ENCODE results near the gene AGBL1. TPM values are rescaled to one million over a fixed set of nuclear protein-coding genes. Genes with fewer than 3 reads are reported as not detected.

The AGBL1 gene
- total RNA-seq, 2 experiments from 2014 or later = 0.10 TPM

DNA sequence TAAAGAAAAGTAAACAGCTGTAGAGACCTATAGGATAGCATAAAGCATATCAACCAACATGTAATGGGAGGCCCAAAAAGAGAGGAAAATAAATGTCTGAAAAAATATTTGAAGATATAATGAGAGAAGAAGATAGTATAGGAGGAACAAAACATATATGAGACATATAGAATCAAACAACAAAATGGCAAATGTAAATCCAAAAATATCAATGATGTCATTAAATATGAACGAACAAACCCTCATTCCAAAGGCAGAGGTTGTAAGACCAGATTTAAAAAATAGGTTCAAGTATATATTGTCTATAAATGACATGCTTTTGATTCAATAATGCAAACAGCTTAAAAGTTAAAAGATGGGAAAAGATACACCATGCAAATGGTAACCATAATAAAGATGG is 470.4 kb downstream of the AGBL1 start:
- Mint-ChIP-seq H3K27me3 (peaks cover 1% of the 10 kb centered on the region), H3K4me1 (ENCODE audit: low read depth) (no peaks in the 10 kb centered on the region), H3K27ac (no peak overlapping the region), H3K4me3 (no peak overlapping the region), H3K36me3 (no peaks in the 10 kb centered on the region), H3K9me3 (peaks cover 6% of the 10 kb centered on the region)
- intact Hi-C loops (cut with micrococcal nuclease) = no loop called here
- no peak for DNase-seq
- POLR2A ChIA-PET = no interaction called here
- CTCF ChIA-PET = no interaction called here

DNA sequence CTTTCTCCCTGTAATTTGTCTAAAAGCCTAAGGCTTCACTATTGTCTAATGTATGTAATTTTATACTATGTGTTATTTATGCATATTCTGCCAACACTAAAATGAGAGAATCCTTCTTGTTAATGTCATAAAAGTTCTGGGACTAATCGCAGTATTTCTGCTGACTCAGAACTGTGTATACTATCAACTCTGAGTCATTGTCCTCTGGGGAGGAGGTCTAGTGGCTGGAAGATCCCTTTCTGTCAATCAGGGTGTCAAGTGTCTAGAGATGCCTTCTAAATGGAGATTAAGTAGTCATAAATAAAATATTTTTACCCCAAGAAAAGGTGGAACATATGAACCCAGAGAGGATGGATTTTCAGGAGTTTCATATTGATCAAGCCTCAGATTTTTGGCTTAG is 473.4 kb downstream of the AGBL1 start:
- Mint-ChIP-seq H3K4me1 (ENCODE audit: low read depth) (no peaks in the 10 kb centered on the region), H3K36me3 (no peaks in the 10 kb centered on the region), H3K27ac (no peak overlapping the region), H3K27me3 (no peaks in the 10 kb centered on the region), H3K9me3 (peaks cover 6% of the 10 kb centered on the region), H3K4me3 (no peak overlapping the region)
- CTCF ChIA-PET = no interaction called here
- POLR2A ChIA-PET = no interaction called here
- intact Hi-C loops (cut with micrococcal nuclease) = no loop called here
- no peak for DNase-seq

- H3K4me3 Mint-ChIP-seq = no peak overlapping the region
- H3K9me3 Mint-ChIP-seq = peaks cover 6% of the 10 kb centered on the region
- ChIA-PET POLR2A (no interaction called here), CTCF (no interaction called here)
- intact Hi-C loops (cut with micrococcal nuclease) = no loop called here
- no peak for DNase-seq
- H3K27ac Mint-ChIP-seq = no peak overlapping the region
- no peaks in the 10 kb centered on the region for H3K27me3 Mint-ChIP-seq
- no peaks in the 10 kb centered on the region for H3K36me3 Mint-ChIP-seq
- no peaks in the 10 kb centered on the region for H3K4me1 Mint-ChIP-seq (ENCODE audit: low read depth)
These were observed 475.4 kb downstream of the AGBL1 start for GRCh38 chr15:86555098-86555497.

DNA sequence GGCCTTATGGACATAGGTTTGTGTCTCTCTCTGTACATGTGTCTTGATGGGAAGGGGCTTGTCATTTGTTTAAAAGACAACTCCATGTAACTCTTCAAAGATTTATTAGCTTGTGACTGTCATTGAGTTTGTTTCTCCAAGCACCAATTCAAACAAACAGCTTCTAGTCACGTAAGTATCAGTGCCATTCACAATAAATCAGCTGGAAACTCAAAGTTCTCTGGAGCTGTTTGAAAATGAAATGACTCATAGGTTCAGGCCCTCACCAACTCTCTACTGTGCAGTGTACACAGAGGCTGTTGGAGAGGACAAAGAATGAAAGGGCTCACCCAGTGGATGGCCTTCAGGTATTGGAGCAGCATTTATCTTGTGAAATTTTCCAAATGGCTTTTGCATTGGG is 476.3 kb downstream of the AGBL1 start:
- Mint-ChIP-seq H3K36me3 (no peaks in the 10 kb centered on the region), H3K27me3 (no peaks in the 10 kb centered on the region), H3K9me3 (peaks cover 11% of the 10 kb centered on the region), H3K27ac (no peak overlapping the region), H3K4me3 (no peak overlapping the region), H3K4me1 (ENCODE audit: low read depth) (no peaks in the 10 kb centered on the region)
- ChIA-PET CTCF (no interaction called here), POLR2A (no interaction called here)
- intact Hi-C loops (cut with micrococcal nuclease) = no loop called here
- DNase-seq = no peak

DNA sequence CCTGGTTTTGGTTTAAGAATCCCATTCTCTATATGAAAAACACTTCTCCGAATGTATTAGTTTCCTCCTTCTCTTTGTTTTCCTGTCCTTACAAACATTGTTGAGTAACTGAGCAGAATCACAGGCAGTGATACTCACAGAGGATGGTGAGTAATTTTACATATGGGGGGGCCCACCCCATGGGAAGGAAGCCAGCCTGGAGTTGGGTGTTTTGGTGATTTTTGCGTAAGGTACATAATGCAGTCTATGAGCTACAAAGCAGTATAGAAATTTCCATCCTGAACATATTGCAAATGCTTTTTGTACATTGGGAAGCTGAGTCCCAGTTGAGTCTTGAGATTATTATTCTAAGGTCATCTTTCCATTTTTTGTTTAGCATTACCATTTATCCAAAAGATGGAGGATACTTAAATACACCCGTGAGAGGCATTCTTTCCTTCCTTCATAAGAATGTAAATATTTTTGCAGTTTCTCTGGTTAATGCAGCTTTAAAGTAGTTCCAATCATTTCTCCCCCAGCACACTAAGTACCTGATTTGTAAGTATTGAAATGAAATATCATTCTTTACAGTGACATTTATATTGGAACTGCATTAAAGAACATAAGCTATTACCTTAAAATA is 476.8 kb downstream of the AGBL1 start:
- no peak overlapping the region for H3K27ac Mint-ChIP-seq
- no peaks in the 10 kb centered on the region for H3K27me3 Mint-ChIP-seq
- no peaks in the 10 kb centered on the region for H3K4me1 Mint-ChIP-seq (ENCODE audit: low read depth)
- ChIA-PET CTCF (no interaction called here), POLR2A (no interaction called here)
- no peak overlapping the region for H3K4me3 Mint-ChIP-seq
- no peak for DNase-seq
- peaks cover 13% of the 10 kb centered on the region for H3K9me3 Mint-ChIP-seq
- intact Hi-C loops (cut with micrococcal nuclease) = no loop called here
- no peaks in the 10 kb centered on the region for H3K36me3 Mint-ChIP-seq

DNA sequence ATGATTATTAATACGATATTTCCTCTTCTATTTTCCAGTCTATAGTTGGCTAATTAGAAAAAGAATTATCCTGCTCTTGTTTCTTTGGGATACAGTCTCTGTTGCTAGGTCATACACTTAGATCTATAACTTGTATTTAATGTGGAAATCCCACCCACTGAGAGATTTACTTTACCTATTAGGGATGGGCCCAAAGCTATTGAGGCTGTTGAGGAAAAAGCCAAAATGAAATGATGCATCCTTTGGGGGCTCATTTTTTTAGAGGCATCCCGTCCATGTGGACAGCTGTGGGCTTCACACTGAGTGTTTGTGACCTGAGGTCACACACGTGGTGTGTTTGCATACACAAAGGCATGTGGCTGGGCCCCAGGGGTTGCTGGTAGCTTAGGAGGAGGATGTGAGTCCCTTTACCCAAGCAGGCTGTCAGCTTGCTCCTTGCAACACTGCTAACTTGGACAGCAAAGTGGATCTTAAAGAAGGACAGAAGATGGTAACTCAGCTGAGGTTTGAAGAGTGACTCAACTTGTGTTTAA is 477.4 kb downstream of the AGBL1 start:
- POLR2A ChIA-PET = no interaction called here
- no peaks in the 10 kb centered on the region for H3K36me3 Mint-ChIP-seq
- no peak overlapping the region for H3K4me3 Mint-ChIP-seq
- no peaks in the 10 kb centered on the region for H3K4me1 Mint-ChIP-seq (ENCODE audit: low read depth)
- H3K27me3 Mint-ChIP-seq = no peaks in the 10 kb centered on the region
- H3K27ac Mint-ChIP-seq = no peak overlapping the region
- CTCF ChIA-PET = no interaction called here
- DNase-seq = no peak
- intact Hi-C loops (cut with micrococcal nuclease) = no loop called here
- H3K9me3 Mint-ChIP-seq = peaks cover 11% of the 10 kb centered on the region

DNA sequence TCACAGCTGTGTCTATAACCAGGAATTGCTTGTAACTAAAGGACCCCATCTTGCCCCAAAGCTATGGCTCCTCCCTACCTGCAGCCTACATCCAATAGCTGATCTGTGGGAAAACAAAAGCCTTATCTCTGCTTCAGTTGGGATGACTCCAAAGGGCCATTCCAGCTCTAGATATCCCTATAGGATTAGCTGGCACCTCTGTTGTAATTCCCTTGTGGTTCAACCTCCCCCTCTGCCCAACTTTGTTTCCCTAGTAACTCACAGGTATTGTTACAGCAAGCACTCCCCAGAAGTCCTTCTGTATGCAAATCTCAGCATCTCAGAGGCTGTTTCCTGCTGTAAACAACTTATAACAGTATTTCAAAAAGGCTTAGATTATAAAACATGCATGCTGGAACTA is 478.6 kb downstream of the AGBL1 start:
- Mint-ChIP-seq H3K27me3 (no peaks in the 10 kb centered on the region), H3K27ac (no peak overlapping the region), H3K4me1 (ENCODE audit: low read depth) (no peaks in the 10 kb centered on the region), H3K36me3 (no peaks in the 10 kb centered on the region), H3K4me3 (no peak overlapping the region), H3K9me3 (peaks cover 12% of the 10 kb centered on the region)
- intact Hi-C loops (cut with micrococcal nuclease) = no loop called here
- ChIA-PET CTCF (no interaction called here), POLR2A (no interaction called here)
- DNase-seq = no peak

- Mint-ChIP-seq H3K4me1 (ENCODE audit: low read depth) (no peaks in the 10 kb centered on the region), H3K36me3 (no peaks in the 10 kb centered on the region), H3K9me3 (peaks cover 15% of the 10 kb centered on the region), H3K4me3 (no peak overlapping the region), H3K27ac (no peak overlapping the region), H3K27me3 (no peaks in the 10 kb centered on the region)
- POLR2A ChIA-PET = no interaction called here
- intact Hi-C loops (cut with micrococcal nuclease) = no loop called here
- CTCF ChIA-PET = no interaction called here
- no peak for DNase-seq
These were observed 479.0 kb downstream of the AGBL1 start for GRCh38 chr15:86558686-86559085.

GRCh38 chr15:86568378-86568777 is 488.7 kb downstream of the AGBL1 start:
- peaks cover 4% of the 10 kb centered on the region for H3K27me3 Mint-ChIP-seq
- POLR2A ChIA-PET = no interaction called here

GRCh38 chr15:86570738-86571137 is 491.1 kb downstream of the AGBL1 start:
- peaks cover 1% of the 10 kb centered on the region for H3K9me3 Mint-ChIP-seq
- no peak overlapping the region for H3K4me3 Mint-ChIP-seq
- DNase-seq = no peak
- H3K36me3 Mint-ChIP-seq = no peaks in the 10 kb centered on the region
- POLR2A ChIA-PET = no interaction called here
- CTCF ChIA-PET = no interaction called here
- intact Hi-C loops (cut with micrococcal nuclease) = no loop called here
- H3K4me1 Mint-ChIP-seq (ENCODE audit: low read depth) = peaks cover 10% of the 10 kb centered on the region
- no peak overlapping the region for H3K27ac Mint-ChIP-seq
- peaks cover 4% of the 10 kb centered on the region for H3K27me3 Mint-ChIP-seq

More at GRCh38 chr15:86568378-86568777, 488.7 kb downstream of the AGBL1 start:
- no peak for DNase-seq
- CTCF ChIA-PET = no interaction called here
- H3K4me1 Mint-ChIP-seq (ENCODE audit: low read depth) = peaks cover 3% of the 10 kb centered on the region
- H3K4me3 Mint-ChIP-seq = no peak overlapping the region
- H3K36me3 Mint-ChIP-seq = peaks cover 5% of the 10 kb centered on the region
- no peak overlapping the region for H3K27ac Mint-ChIP-seq
- intact Hi-C loops (cut with micrococcal nuclease) = no loop called here
- peaks cover 13% of the 10 kb centered on the region for H3K9me3 Mint-ChIP-seq

- Mint-ChIP-seq H3K27me3 (peaks cover 4% of the 10 kb centered on the region), H3K4me1 (ENCODE audit: low read depth) (peaks cover 10% of the 10 kb centered on the region), H3K27ac (no peak overlapping the region), H3K9me3 (peaks cover 9% of the 10 kb centered on the region), H3K36me3 (no peaks in the 10 kb centered on the region), H3K4me3 (no peak overlapping the region)
- CTCF ChIA-PET = no interaction called here
- intact Hi-C loops (cut with micrococcal nuclease) = no loop called here
- no peak for DNase-seq
- POLR2A ChIA-PET = no interaction called here
These were observed 492.2 kb downstream of the AGBL1 start for GRCh38 chr15:86571873-86572272.

GRCh38 chr15:86572368-86572841 is 492.7 kb downstream of the AGBL1 start:
- ChIA-PET POLR2A (no interaction called here), CTCF (no interaction called here)
- DNase-seq = no peak
- Mint-ChIP-seq H3K36me3 (no peaks in the 10 kb centered on the region), H3K27me3 (peaks cover 2% of the 10 kb centered on the region), H3K4me1 (ENCODE audit: low read depth) (peaks cover 10% of the 10 kb centered on the region), H3K9me3 (peaks cover 12% of the 10 kb centered on the region), H3K4me3 (no peak overlapping the region), H3K27ac (no peak overlapping the region)
- intact Hi-C loops (cut with micrococcal nuclease) = no loop called here

GRCh38 chr15:86573476-86573875 is 493.8 kb downstream of the AGBL1 start:
- H3K9me3 Mint-ChIP-seq = peaks cover 12% of the 10 kb centered on the region
- intact Hi-C loops (cut with micrococcal nuclease) = no loop called here
- H3K27me3 Mint-ChIP-seq = peaks cover 2% of the 10 kb centered on the region
- POLR2A ChIA-PET = no interaction called here
- peaks cover 10% of the 10 kb centered on the region for H3K4me1 Mint-ChIP-seq (ENCODE audit: low read depth)
- no peaks in the 10 kb centered on the region for H3K36me3 Mint-ChIP-seq
- CTCF ChIA-PET = no interaction called here
- H3K4me3 Mint-ChIP-seq = no peak overlapping the region
- no peak for DNase-seq
- no peak overlapping the region for H3K27ac Mint-ChIP-seq
